ENCODE results near the gene EIF5A2.

EIF5A2 gene

DNA sequence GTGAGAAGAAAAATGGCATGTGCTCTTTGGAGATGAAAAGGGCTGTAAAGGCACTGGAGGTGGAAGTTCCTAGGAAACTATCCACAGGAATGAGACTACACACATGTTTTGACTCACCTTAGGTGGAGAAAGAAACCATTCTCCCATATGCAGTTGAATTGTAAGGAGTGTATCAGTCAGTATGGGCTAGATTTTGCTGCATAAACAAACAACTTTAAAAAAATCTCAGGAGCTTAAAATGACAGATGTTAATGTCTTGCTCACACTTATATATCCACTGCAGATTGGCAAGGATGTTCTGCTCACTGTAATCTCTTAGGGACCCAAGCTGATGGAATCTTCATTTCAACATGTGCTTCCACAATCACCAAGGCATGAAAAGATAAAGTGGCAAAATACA, 64.1 kb downstream of the EIF5A2 start:
- Histone ChIP-seq H3K36me3 (replicated peaks in 1 of 2; ENCODE audit: control insufficient read depth in 2 of 2, insufficient read depth in 2 of 2, low read length in 2 of 2) (no peaks in the 10 kb centered on the region), H2BK15ac (ENCODE audit: low read length) (no peak overlapping the region), H2BK12ac (ENCODE audit: low read length) (no peak overlapping the region), H3K9ac (ENCODE audit: low read depth, low read length, poor library complexity) (no peak overlapping the region), H3K4me2 (ENCODE audit: insufficient read depth, low read length, poor library complexity, severe bottlenecking) (no peak overlapping the region), H3K4me1 (ENCODE audit: control insufficient read depth in 2 of 2, insufficient read depth in 1 of 2, low read depth in 1 of 2, low read length in 2 of 2) (peaks cover 0 to 2% of the 10 kb centered on the region in 2 donors), H3K23ac (ENCODE audit: low read depth, low read length, poor library complexity) (no peak overlapping the region), H3K4me3 (ENCODE audit: low read length in 2 of 2) (no peak overlapping the region), H3K27ac (replicated peaks; ENCODE audit: low read length) (no peak overlapping the region), H2BK5ac (ENCODE audit: low read length) (no peak overlapping the region), H3K27me3 (ENCODE audit: control insufficient read depth in 3 of 3, insufficient read depth in 3 of 3, low read depth in 1 of 3, low read length in 3 of 3) (no peaks in the 10 kb centered on the region), H4K91ac (ENCODE audit: low read depth, low read length, poor library complexity) (no peak overlapping the region), H4K8ac (ENCODE audit: low read depth, low read length) (no peak overlapping the region), H2AK5ac (ENCODE audit: low read depth, low read length) (no peak overlapping the region), H3K4ac (ENCODE audit: low read length) (no peak overlapping the region), H3K79me1 (ENCODE audit: low read depth, low read length) (no peaks in the 10 kb centered on the region), H3K18ac (ENCODE audit: low read length) (no peak overlapping the region), H2AFZ (ENCODE audit: low read length) (no peak overlapping the region), H3K14ac (ENCODE audit: low read length) (no peak overlapping the region), H3K9me3 (replicated peaks in 1 of 2; ENCODE audit: control insufficient read depth in 2 of 2, insufficient read depth in 1 of 2, low read depth in 1 of 2, low read length in 2 of 2) (no peaks in the 10 kb centered on the region), H2BK120ac (ENCODE audit: low read depth, low read length) (no peak overlapping the region)
- no peak for DNase-seq (ENCODE audit: low spot score)

DNA sequence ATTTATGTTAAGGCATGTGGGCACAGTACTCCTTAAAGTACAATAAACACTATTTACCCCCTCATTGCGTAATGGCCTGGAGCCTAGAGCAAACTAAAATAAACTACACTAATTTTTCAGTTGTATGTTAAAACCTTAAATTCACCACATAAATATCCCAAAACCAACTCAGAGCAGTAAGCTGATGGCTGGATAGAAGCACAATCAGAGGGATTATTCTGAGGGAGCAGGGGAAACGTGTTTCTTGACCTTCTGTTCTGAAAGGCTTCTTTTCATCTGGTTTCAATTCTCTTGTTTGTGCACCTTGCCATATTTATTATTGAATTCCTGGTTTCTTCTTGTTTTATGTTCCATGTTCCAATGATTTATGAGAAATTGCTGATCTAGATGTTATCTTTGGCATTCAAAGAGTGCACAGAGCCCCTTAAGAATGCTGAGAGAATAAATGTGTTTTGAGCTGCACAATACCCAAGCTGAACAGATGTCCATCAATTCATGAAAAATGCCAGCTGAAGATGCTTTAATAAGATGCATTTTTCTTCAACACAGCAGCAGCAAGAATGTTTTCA, 68.1 kb downstream of the EIF5A2 start:
- Histone ChIP-seq H3K4ac (ENCODE audit: low read length) (no peak overlapping the region), H3K27me3 (ENCODE audit: control insufficient read depth in 3 of 3, insufficient read depth in 3 of 3, low read depth in 1 of 3, low read length in 3 of 3) (no peaks in the 10 kb centered on the region), H3K14ac (ENCODE audit: low read length) (no peak overlapping the region), H3K79me1 (ENCODE audit: low read depth, low read length) (no peaks in the 10 kb centered on the region), H2BK15ac (ENCODE audit: low read length) (no peak overlapping the region), H4K8ac (ENCODE audit: low read depth, low read length) (no peak overlapping the region), H3K27ac (replicated peaks; ENCODE audit: low read length) (no peak overlapping the region), H3K23ac (ENCODE audit: low read depth, low read length, poor library complexity) (no peak overlapping the region), H2BK12ac (ENCODE audit: low read length) (no peak overlapping the region), H3K9me3 (replicated peaks in 1 of 2; ENCODE audit: control insufficient read depth in 2 of 2, insufficient read depth in 1 of 2, low read depth in 1 of 2, low read length in 2 of 2) (no peaks in the 10 kb centered on the region), H3K4me1 (ENCODE audit: control insufficient read depth in 2 of 2, insufficient read depth in 1 of 2, low read depth in 1 of 2, low read length in 2 of 2) (peaks cover 0 to 2% of the 10 kb centered on the region in 2 donors), H2BK120ac (ENCODE audit: low read depth, low read length) (no peak overlapping the region), H3K9ac (ENCODE audit: low read depth, low read length, poor library complexity) (no peak overlapping the region), H3K36me3 (replicated peaks in 1 of 2; ENCODE audit: control insufficient read depth in 2 of 2, insufficient read depth in 2 of 2, low read length in 2 of 2) (no peaks in the 10 kb centered on the region), H2AFZ (ENCODE audit: low read length) (no peak overlapping the region), H2AK5ac (ENCODE audit: low read depth, low read length) (no peak overlapping the region), H2BK5ac (ENCODE audit: low read length) (no peak overlapping the region), H3K18ac (ENCODE audit: low read length) (no peak overlapping the region), H3K4me3 (ENCODE audit: low read length in 2 of 2) (no peak overlapping the region), H3K4me2 (ENCODE audit: insufficient read depth, low read length, poor library complexity, severe bottlenecking) (no peak overlapping the region), H4K91ac (ENCODE audit: low read depth, low read length, poor library complexity) (no peak overlapping the region)
- no CpG with 5 or more reads among the region's 2 CpGs for WGBS, 2 donors (ENCODE audit: extremely low coverage in 2 of 2, insufficient read length in 2 of 2, insufficient replicate concordance in 1 of 2)
- no peak for DNase-seq (ENCODE audit: low spot score)

DNA sequence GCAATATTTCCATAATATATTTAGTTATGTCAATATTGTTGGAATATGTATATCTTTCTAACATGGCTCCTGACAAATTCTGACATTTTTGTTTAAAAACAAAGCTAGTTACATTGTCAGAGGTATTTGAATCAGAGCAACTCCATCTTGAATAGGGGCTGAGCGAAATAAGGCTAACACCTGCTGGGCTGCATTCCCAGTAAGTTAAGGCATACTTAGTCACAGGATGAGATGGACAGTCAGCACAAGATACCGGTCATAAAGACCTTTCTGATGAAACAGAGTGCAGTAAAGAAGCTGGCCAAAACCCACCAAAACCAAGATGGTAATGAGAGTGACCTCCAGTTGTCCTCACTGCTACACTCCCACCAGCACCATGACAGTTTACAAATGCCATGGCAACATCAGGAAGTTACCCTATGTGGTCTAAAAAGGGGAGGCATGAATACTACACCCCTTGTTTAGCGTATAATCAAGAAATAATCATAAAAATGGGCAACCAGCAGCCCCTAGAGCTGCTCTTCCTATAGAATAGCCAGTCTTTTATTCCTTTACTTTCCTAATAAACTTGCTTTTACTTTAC, 68.8 kb downstream of the EIF5A2 start:
- Histone ChIP-seq H3K4ac (ENCODE audit: low read length) (no peak overlapping the region), H3K18ac (ENCODE audit: low read length) (no peak overlapping the region), H2BK12ac (ENCODE audit: low read length) (no peak overlapping the region), H3K27ac (replicated peaks; ENCODE audit: low read length) (no peak overlapping the region), H3K36me3 (replicated peaks in 1 of 2; ENCODE audit: control insufficient read depth in 2 of 2, insufficient read depth in 2 of 2, low read length in 2 of 2) (no peaks in the 10 kb centered on the region), H3K4me3 (ENCODE audit: low read length in 2 of 2) (no peak overlapping the region), H2BK15ac (ENCODE audit: low read length) (no peak overlapping the region), H3K9me3 (replicated peaks in 1 of 2; ENCODE audit: control insufficient read depth in 2 of 2, insufficient read depth in 1 of 2, low read depth in 1 of 2, low read length in 2 of 2) (no peaks in the 10 kb centered on the region), H2BK120ac (ENCODE audit: low read depth, low read length) (no peak overlapping the region), H3K4me2 (ENCODE audit: insufficient read depth, low read length, poor library complexity, severe bottlenecking) (no peak overlapping the region), H3K9ac (ENCODE audit: low read depth, low read length, poor library complexity) (no peak overlapping the region), H3K27me3 (ENCODE audit: control insufficient read depth in 3 of 3, insufficient read depth in 3 of 3, low read depth in 1 of 3, low read length in 3 of 3) (no peaks in the 10 kb centered on the region), H2BK5ac (ENCODE audit: low read length) (no peak overlapping the region), H3K79me1 (ENCODE audit: low read depth, low read length) (no peaks in the 10 kb centered on the region), H2AK5ac (ENCODE audit: low read depth, low read length) (no peak overlapping the region), H4K91ac (ENCODE audit: low read depth, low read length, poor library complexity) (no peak overlapping the region), H4K8ac (ENCODE audit: low read depth, low read length) (no peak overlapping the region), H2AFZ (ENCODE audit: low read length) (no peak overlapping the region), H3K14ac (ENCODE audit: low read length) (no peak overlapping the region), H3K4me1 (ENCODE audit: control insufficient read depth in 2 of 2, insufficient read depth in 1 of 2, low read depth in 1 of 2, low read length in 2 of 2) (peaks cover 1 to 4% of the 10 kb centered on the region in 2 donors), H3K23ac (ENCODE audit: low read depth, low read length, poor library complexity) (no peak overlapping the region)
- WGBS, 2 donors (ENCODE audit: extremely low coverage in 2 of 2, insufficient read length in 2 of 2, insufficient replicate concordance in 1 of 2): no CpG with 5 or more reads among the region's 3 CpGs
- no peak for DNase-seq (ENCODE audit: low spot score)

Data from neuronal stem cell (in vitro differentiated cells).